GM19438 (cell line): Measurements from ENCODE around the gene FHL3.
A peak's percentile ranks its signal among the peaks of the same experiment; 100 is the strongest.

Experiments
- ATAC-seq: cut with Tn5 transposase; IDR thresholded peaks from one replicate; pipeline ENCODE4 v1.9.1; 2021; ENCODE audit warnings: low read depth; ENCODE audit not compliant: unreplicated experiment

Gene FHL3, protein sequence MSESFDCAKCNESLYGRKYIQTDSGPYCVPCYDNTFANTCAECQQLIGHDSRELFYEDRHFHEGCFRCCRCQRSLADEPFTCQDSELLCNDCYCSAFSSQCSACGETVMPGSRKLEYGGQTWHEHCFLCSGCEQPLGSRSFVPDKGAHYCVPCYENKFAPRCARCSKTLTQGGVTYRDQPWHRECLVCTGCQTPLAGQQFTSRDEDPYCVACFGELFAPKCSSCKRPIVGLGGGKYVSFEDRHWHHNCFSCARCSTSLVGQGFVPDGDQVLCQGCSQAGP

DNA sequence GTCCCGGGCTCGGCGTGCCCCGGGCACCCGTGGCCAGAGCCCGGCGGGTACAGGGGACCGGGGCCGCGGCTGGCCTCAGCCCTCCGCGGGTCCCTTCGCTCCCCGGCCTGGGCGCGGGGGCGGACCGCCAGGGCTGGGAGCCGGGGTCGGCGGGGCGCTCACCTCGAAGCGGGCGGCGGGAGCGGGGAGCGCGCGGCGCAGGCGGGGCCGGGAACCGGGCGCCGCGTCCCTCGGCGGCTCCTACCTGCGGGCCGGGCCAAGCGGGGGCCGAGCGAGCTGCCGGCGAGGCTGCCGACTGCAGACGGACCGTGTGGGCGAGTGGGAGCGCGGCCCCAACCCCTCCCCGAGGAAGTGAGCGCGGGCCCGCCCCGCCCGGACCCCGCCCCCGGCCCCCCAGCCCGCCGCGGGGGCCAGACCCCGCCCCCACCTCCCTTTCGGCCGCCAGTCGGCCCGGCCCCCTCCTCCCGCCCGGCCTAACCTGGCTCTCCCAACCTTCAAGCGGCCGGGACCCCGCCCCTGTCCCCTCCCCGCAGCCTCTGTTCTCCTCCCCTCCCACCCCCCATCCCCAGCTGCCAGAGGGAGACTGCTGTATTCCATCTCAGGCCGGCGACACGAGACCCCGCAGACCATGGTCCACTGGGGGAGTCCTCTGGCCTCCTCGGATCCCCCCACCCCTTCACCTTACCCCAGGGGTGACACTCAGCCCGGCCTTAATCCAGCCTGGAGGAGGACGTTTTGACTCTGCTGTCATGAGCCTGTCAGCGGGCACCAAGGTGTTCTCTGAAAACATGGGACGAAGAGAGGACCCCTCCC is at the start of gene FHL3:
TSS of gene FHL3 (minus strand) at position 320 of the 813 bp plus-strand sequence. CDS start 6,102 bp downstream, outside the sequence.
- no peak for ATAC-seq

DNA sequence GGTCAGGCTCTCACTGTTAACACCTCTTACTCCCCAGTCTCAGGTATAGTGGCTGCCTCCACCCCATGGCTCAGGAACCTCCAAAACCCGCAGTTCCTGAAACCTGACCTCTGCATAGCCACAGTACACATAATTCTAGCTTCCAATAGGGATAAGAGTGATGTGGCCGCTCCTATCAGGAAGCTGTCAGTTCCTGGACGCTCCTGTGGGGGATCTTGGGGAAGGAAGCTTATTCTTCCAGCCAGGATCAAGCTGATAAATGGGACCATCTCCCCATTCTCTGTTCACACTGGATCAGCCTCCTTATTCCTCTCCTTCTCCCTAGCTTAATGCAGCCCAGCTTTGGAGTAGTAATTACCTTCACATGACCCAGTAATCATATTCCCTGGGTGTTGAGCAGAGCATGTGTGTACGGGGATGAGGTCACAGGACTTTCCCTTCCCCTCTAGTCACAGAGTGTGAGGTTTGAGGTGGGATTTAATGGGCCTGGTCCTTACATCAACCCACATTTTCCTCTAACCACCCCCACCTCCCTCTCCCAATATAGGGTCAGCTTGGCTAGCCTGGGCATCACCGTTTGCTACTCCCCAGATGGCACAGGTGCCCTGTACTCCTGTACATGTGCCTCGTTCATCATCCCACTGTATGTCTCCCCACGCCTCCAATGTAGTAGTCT is 48.2 kb upstream of the FHL3 start:
- ATAC-seq: no peak

DNA sequence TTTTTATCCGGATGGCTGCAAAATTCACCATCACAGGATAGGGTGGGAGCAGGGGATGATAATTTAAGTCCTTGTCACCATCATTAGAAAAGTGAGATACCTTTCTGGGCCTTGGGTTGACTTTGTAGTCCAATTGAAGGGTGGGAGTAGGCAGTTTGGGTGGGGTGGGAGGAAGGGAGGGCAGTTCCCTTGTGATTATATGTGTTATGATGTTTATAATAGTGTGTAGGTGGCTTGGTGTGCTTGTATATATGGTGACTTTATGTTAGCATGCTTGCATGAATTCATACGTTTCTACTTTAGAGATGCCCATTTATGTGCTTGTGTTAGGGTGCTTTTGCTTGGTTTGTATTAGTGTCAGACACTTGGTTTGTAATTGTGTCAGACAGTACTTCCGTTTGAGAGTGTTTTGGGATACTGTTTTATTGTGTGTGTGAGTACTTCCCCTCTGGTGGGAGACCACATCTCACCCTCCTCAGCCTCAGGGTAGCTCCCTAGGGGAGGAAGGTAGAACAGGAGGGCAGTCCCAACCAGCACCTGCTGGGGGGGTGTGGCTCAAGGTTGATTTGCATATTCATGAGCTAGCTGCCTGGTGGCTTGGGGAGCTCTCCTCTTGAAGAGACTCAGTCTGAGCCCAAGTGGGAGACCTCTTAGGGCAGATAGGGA is 47.6 kb upstream of the FHL3 start:
- no peak for ATAC-seq

- no peak for ATAC-seq
Measured at GRCh38 chr1:38051079-38051543, 45.8 kb upstream of the FHL3 start.

DNA sequence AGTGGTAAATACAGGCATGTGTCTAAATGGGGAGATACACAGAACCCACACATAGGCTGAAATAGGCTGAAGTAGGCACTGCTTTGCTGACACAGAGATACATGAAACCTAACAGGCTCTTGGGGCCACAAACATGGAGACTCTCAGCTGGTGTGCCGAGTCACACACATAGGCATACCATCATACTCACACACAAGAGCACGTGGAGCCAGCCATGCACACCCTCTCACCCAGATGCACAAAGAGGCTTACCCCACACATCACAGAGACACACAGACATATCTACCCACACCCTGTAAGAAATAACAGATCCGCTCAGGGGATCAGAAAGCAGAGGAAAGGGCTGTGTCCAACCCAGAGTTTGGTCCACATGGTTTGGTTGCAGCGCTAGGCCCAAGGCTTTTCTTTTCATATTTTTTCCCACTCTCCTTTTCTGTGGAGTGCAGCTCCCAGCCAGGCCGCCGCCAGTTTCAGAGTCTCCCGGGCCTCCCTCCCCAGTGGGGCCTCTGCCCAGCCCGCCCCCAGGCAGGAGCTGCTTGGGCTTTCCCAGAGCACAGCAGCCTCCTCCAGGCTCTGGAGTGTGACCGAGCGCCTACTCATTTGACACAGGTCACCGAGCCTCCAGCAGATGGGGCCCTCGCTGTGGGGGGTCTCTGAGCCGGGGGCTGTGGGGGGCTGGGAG is 45.2 kb upstream of the FHL3 start:
- no peak for ATAC-seq

DNA sequence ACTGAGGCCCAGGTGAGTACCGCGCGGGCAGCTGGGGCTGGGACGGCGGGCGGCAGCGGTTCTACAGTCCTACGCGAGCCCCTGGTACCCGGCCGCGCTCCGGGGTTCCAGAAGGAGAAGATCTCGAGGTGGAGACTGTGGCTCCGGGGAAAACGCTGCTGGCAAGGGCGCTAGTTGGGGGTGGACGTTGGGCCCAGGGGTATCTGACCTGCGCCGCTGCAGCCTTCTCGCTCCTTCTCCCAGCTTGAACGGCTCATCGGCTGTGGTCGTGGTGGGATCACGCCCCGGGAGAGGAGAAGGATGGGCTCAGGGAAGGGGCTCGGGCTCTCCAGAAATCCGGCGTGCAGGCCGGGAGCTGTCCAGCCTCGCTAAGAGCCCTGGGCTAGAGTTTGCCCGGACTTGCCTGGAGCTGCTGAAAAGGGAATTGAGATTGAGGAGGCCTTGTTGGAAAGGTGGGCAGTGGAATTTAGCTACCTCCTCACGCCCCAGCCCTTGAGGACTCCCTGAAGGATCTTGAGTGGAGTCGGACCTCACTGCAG is 42.4 kb upstream of the FHL3 start:
- ATAC-seq: no peak

DNA sequence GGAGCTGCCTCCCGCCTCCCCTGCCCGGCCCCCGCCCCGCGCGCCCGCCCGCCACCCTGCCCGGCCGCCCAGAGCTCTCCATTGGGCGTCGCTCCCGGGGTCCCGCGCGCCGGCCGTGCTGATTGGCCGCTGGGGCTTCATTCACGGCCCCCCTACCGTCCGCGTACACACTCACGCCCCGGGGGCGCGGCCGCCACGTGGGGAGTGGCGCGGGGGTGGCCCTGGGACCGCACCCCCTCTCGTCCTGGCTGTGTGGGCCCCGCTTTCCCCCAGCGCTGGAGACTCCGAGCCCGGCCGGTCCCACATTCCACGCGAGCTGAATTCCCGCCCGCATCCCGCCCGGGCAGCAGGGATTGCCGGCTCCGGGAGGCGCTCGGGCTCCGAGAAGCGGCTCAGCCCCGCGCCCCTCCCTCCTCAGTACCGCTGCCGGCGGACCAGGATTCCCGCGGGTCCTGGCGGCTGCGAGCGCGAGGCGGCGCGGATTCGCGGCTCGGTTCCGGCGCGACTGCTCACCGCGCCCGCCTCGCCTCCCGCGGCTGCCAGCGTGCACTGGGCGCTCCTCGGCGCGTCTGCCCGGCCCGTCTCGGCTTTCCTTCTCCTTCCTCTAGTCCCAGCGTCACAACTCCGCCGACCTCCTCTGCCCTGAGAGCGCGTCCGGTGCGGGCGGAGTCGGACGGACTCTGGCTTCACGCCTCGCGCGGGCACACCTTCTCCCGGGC is 41.7 kb upstream of the FHL3 start:
- peak; percentile 69 for ATAC-seq

DNA sequence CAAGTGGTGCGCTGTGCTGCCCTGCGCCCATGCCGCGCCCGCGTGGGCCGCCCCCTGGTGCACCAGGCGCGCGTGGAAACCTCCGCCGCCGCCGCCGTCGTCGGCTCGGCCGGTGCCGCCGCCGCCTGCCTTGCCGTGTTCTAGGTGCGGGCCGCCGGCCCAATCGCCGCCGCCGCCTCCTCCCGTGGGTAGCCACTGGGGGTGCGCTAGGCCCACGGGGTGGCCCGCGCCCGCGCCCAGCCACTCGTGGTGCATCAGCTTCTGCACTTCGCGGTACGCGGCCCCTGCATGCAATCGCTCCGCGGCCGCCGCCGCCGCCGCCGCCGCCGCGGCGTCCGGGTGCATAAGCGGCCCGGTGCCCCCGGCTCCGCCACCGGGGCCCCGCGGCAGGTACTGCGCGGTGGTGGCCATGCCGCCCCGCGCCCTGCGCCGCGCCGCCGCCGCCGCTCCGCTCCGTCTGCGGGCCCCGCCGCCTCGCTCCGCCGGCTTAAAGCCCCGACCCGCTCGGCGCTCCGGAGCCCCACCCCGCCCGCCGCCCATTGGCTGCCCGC is 41.1 kb upstream of the FHL3 start, which contains the start of gene POU3F1:
TSS of gene POU3F1 (minus strand) at position 461 of the 551 bp plus-strand sequence. CDS start at position 411, 50 bp downstream.
- ATAC-seq: no peak

- ATAC-seq: no peak
Measured at GRCh38 chr1:38045401-38046332, 40.4 kb upstream of the FHL3 start.

- no peak for ATAC-seq
Measured at GRCh38 chr1:38044221-38045215, 39.2 kb upstream of the FHL3 start.

- ATAC-seq: no peak
Measured at GRCh38 chr1:38043036-38043747, 37.9 kb upstream of the FHL3 start.

DNA sequence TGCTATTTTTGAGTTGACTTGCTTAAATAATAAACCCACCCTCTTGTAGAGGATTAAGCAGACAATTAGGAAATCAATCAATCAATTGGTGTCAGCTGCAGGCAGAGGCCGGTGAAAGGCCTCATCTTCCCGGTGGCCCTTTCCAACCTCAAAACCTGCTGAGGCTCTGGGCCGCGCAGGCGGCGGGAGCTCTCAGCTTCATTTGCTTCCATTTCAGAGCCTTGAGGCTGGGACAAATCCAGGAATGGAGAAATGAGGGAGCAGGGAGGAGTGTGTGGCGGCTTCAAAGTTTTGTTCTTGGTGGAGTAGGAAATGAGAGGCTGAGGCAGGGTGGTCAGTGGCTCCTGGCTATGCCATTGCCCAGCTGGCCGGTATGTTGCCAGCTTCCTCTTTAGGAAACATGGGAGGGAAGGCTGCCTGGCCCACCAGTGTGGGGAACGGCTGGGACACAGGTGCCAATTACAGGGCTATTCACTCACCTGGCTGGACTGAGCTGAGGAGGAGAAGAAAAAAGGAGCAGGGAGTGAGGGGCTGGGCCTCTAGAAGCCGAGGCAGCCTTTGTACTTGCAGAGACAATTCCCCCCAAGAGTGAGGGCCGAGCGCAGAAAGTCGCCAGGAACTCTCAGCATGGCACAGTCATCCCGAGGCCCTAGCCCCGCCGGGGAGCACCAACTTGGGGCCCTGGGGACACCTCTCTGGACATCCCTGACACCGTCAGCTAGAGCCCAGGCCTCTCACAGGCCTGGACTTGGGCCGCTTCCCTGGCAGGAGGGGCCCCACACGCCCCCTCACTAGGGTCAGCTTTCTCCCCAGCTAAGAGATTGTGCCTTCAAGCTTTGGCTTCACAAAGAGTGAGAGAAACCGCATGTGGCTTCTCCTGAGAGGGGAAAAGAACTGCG is 36.9 kb upstream of the FHL3 start:
- ATAC-seq: no peak

DNA sequence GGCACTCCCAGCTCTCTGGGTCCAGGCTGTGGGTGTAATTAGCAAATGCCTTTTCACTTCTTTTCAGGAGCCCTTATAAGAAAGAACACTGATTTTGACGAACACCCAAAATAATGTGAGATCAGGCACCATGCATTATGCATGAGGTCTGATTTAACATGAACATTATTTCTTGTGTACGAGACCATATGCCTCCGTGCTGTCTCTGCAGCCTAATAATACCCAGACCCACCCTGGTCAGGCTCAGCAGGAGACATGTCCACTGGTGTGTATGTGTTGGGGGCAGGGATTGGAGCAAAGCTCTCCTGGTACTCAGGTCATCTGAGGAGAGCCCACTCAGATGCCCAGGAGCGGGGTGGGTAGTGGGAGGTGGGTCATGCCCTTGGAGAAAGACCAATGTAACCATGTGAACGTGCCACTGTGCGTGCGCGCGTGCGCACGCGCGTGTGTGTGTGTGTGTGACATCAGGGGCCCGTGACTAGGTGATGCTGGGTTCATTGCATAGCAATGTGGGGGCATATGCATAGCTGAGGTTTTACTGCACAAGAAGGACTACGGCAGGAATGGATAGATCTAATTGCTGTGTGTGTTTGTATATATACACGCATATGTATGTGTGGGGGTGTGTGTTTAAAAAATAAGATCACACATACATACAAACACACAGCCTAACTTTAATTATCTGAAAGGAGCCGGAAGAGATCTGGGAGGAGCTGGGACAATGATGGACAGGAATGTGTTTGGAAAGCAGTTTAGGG is 34.2 kb upstream of the FHL3 start:
- no peak for ATAC-seq

- no peak for ATAC-seq
Measured at GRCh38 chr1:38038861-38039260, 33.5 kb upstream of the FHL3 start.
